Liver (tissue), 9 donors: ENCODE measurements around the gene SIT1. TPM values are rescaled to one million over a fixed set of nuclear protein-coding genes. Genes with fewer than 3 reads are reported as not detected.

Experiments
- DNase-seq: peaks from one replicate; pipeline ENCODE4 v3.0.0-alpha.2; 2017; ENCODE audit warnings: low spot score
- H3K27ac ChIP-seq, 2 donors: one replicate each; pipeline ENCODE4 v1.7.0; 2013; ENCODE audit warnings: inconsistent platforms in 2 of 2, low read length in 2 of 2, control low read depth in 1 of 2, low read depth in 1 of 2, mild to moderate bottlenecking in 1 of 2
- H3K27me3 ChIP-seq, 4 donors: one replicate each; pipeline versions ENCODE4 v1.6.1 to v1.7.0; 2013; ENCODE audit warnings: low read length in 3 of 4, inconsistent platforms in 1 of 4, mild to moderate bottlenecking in 1 of 4, moderate library complexity in 1 of 4; ENCODE audit not compliant: control insufficient read depth in 4 of 4, insufficient read depth in 4 of 4
- H3K36me3 ChIP-seq, 4 donors: one replicate each; pipeline versions ENCODE4 v1.6.1 to v1.7.0; 2013; ENCODE audit warnings: low read length in 3 of 4, mild to moderate bottlenecking in 3 of 4, low read depth in 1 of 4, moderate library complexity in 1 of 4; ENCODE audit not compliant: control insufficient read depth in 4 of 4, insufficient read depth in 3 of 4
- H3K4me1 ChIP-seq, 4 donors: one replicate each; pipeline versions ENCODE4 v1.6.1 to v1.7.0; 2013; ENCODE audit warnings: low read length in 3 of 4, mild to moderate bottlenecking in 3 of 4, moderate library complexity in 1 of 4; ENCODE audit not compliant: control insufficient read depth in 4 of 4, insufficient read depth in 4 of 4
- H3K4me3 ChIP-seq, 3 donors: one replicate each; pipeline versions ENCODE4 v1.6.1 to v1.7.0; 2013; ENCODE audit warnings: low read length in 3 of 3, control low read depth in 1 of 3, low read depth in 1 of 3, mild to moderate bottlenecking in 1 of 3
- H3K9ac ChIP-seq, 2 donors: one replicate each; pipeline ENCODE4 v1.7.0; 2013; ENCODE audit warnings: low read length in 2 of 2, mild to moderate bottlenecking in 2 of 2, moderate library complexity in 2 of 2, control low read depth in 1 of 2, low read depth in 1 of 2
- H3K9me3 ChIP-seq, 4 donors: one replicate each; pipeline versions ENCODE4 v1.6.1 to v1.7.0; 2013; ENCODE audit warnings: low read length in 3 of 4; ENCODE audit not compliant: control insufficient read depth in 4 of 4
- ATF3 ChIP-seq: IDR thresholded peaks from 2 replicates; pipeline ENCODE4 v1.6.1; 2016; ENCODE audit warnings: antibody characterized with exemption
- CTCF ChIP-seq: fragments of 150-350 bp; IDR thresholded peaks from 2 replicates; pipeline ENCODE4 v1.5.1; 2017; ENCODE audit warnings: improper control_type of control experiment, low read depth, low read length; ENCODE audit not compliant: missing input control
- EGR1 ChIP-seq, 2 donors: IDR thresholded peaks; 2 replicates each; pipeline ENCODE4 v1.6.1; 2016 to 2018; ENCODE audit warnings: antibody characterized with exemption in 2 of 2, low read depth in 2 of 2
- FOXA2 ChIP-seq: IDR thresholded peaks from 2 replicates; pipeline ENCODE4 v1.6.1; 2016; ENCODE audit warnings: antibody characterized with exemption
- GABPA ChIP-seq, 2 donors: IDR thresholded peaks in 1 of 2; conservative IDR thresholded peaks in 1 of 2; 2 replicates each; pipeline ENCODE4 v1.6.1; 2016; ENCODE audit warnings: antibody characterized with exemption in 2 of 2, mild to moderate bottlenecking in 1 of 2, moderate library complexity in 1 of 2
- HNF4A ChIP-seq, 2 donors: conservative IDR thresholded peaks; 2 replicates each; pipeline ENCODE4 v1.6.1; 2016; ENCODE audit warnings: antibody characterized with exemption in 2 of 2, mild to moderate bottlenecking in 2 of 2
- JUND ChIP-seq, 2 donors: IDR thresholded peaks; 2 replicates each; pipeline ENCODE4 v1.6.1; 2016; ENCODE audit warnings: antibody characterized with exemption in 2 of 2
- RAD21 ChIP-seq, 2 donors: IDR thresholded peaks; 2 replicates each; pipeline ENCODE4 v1.6.1; 2016; ENCODE audit warnings: antibody characterized with exemption in 2 of 2, mild to moderate bottlenecking in 2 of 2
- RXRA ChIP-seq, 2 donors: IDR thresholded peaks; 2 replicates each; pipeline ENCODE4 v1.6.1; 2017 to 2018; ENCODE audit warnings: antibody characterized with exemption in 2 of 2, mild to moderate bottlenecking in 1 of 2
- SP1 ChIP-seq: IDR thresholded peaks from 2 replicates; pipeline ENCODE4 v1.6.1; 2018; ENCODE audit warnings: antibody characterized with exemption, mild to moderate bottlenecking
- TAF1 ChIP-seq: conservative IDR thresholded peaks from 2 replicates; pipeline ENCODE4 v1.6.1; 2016; ENCODE audit warnings: antibody characterized with exemption, mild to moderate bottlenecking
- YY1 ChIP-seq: IDR thresholded peaks from 2 replicates; pipeline ENCODE4 v1.6.1; 2016; ENCODE audit warnings: antibody characterized with exemption, mild to moderate bottlenecking
- WGBS: extraction: QIAGEN DNeasy Blood & Tissue Kit; methylation state at CpG from one replicate; pipeline ENCODE4 v1.1.7; 2013; 5-methylcytosine and 5-hydroxymethylcytosine counted together
- polyA plus RNA-seq, 2 donors: library from polyadenylated mRNA; stranded (reverse) in 1 of 2; unstranded in 1 of 2; fragments of 200-250 nt in 1 of 2; fragments of >200 nt in 1 of 2; fragmentation: Nextera tagmentation in 1 of 2; extraction: Ambion mirVana in 1 of 2; gene quantifications; one replicate each; pipeline versions ENCODE4 v1.2.1 to v1.2.3, GENCODE V29; 2013 to 2015
- total RNA-seq, 2 donors: library from RNA; depleted of rRNA; stranded (reverse); fragments of >200 nt; gene quantifications; one replicate each; pipeline ENCODE4 v1.2.3, GENCODE V29; 2014
- TF ChIP-seq, protein P1 (sequence below): IDR thresholded peaks from 2 replicates; pipeline ENCODE4 v1.6.1; 2016; ENCODE audit warnings: antibody characterized with exemption, mild to moderate bottlenecking
- donor health status: healthy.
- donor health status: healthy.
- donor health status: healthy.
- donor health status: healthy.
- donor health status: healthy.

Gene SIT1
- total and polyA plus RNA-seq, 4 donors = 0.17 to 1.1 (median 0.34) TPM

GRCh38 chr9:35687306-35687705 lies 36.6 kb upstream of the SIT1 start:
- Histone ChIP-seq H3K36me3 (peaks cover 0 to 2% (median 0%) of the 10 kb centered on the region in 4 donors), H3K9me3 (no peaks in the 10 kb centered on the region), H3K27me3 (no peaks in the 10 kb centered on the region), H3K27ac (no peak overlapping the region), H3K4me3 (no peak overlapping the region), H3K9ac (no peak overlapping the region), H3K4me1 (peaks cover 0 to 10% (median 5%) of the 10 kb centered on the region in 4 donors)
- WGBS = 98% methylated on average over 2 of the region's 2 CpGs
- no peak for DNase-seq
- no peak for TF ChIP-seq RXRA (IDR thresholded peaks at IDR 0.05)
- TF ChIP-seq ATF3 = no peak
- TF ChIP-seq YY1 = no peak
- TF ChIP-seq CTCF = no peak
- TF ChIP-seq, protein P1, sequence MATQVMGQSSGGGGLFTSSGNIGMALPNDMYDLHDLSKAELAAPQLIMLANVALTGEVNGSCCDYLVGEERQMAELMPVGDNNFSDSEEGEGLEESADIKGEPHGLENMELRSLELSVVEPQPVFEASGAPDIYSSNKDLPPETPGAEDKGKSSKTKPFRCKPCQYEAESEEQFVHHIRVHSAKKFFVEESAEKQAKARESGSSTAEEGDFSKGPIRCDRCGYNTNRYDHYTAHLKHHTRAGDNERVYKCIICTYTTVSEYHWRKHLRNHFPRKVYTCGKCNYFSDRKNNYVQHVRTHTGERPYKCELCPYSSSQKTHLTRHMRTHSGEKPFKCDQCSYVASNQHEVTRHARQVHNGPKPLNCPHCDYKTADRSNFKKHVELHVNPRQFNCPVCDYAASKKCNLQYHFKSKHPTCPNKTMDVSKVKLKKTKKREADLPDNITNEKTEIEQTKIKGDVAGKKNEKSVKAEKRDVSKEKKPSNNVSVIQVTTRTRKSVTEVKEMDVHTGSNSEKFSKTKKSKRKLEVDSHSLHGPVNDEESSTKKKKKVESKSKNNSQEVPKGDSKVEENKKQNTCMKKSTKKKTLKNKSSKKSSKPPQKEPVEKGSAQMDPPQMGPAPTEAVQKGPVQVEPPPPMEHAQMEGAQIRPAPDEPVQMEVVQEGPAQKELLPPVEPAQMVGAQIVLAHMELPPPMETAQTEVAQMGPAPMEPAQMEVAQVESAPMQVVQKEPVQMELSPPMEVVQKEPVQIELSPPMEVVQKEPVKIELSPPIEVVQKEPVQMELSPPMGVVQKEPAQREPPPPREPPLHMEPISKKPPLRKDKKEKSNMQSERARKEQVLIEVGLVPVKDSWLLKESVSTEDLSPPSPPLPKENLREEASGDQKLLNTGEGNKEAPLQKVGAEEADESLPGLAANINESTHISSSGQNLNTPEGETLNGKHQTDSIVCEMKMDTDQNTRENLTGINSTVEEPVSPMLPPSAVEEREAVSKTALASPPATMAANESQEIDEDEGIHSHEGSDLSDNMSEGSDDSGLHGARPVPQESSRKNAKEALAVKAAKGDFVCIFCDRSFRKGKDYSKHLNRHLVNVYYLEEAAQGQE = no peak
- TF ChIP-seq GABPA (IDR thresholded peaks at IDR 0.05 in 1 of 2, conservative IDR thresholded peaks at IDR 0.05 in 1 of 2) = no peak
- no peak for TF ChIP-seq TAF1
- no peak for TF ChIP-seq FOXA2
- TF ChIP-seq EGR1 (IDR thresholded peaks at IDR 0.05; ENCODE audit: low read depth in 2 of 2) = no peak

- 88% methylated on average over 11 of the region's 11 CpGs for WGBS
These were observed 35.8 kb upstream of the SIT1 start for GRCh38 chr9:35686222-35687203.

More at GRCh38 chr9:35686222-35687203, 35.8 kb upstream of the SIT1 start:
- no peak for DNase-seq
- Histone ChIP-seq H3K9ac (no peak overlapping the region), H3K4me3 (no peak overlapping the region), H3K9me3 (no peaks in the 10 kb centered on the region), H3K27ac (no peak overlapping the region), H3K27me3 (no peaks in the 10 kb centered on the region), H3K36me3 (peaks cover 0 to 2% (median 0%) of the 10 kb centered on the region in 4 donors), H3K4me1 (peaks cover 0 to 10% (median 5%) of the 10 kb centered on the region in 4 donors)
- TF ChIP-seq HNF4A (conservative IDR thresholded peaks at IDR 0.05) = no peak
- no peak for TF ChIP-seq SP1
- no peak for TF ChIP-seq RXRA (IDR thresholded peaks at IDR 0.05)
- TF ChIP-seq JUND (IDR thresholded peaks at IDR 0.05) = no peak
- no peak for TF ChIP-seq RAD21 (IDR thresholded peaks at IDR 0.05)
- no peak for TF ChIP-seq TAF1
- TF ChIP-seq YY1 = no peak
